Ovary (tissue), 3 donors: ENCODE results near the gene RAB11FIP2.

Experiments
- EP300 ChIP-seq: sonication (generic); formaldehyde crosslinking; IDR thresholded peaks from one replicate; pipeline ENCODE4 v1.6.1; 2017; ENCODE audit warnings: antibody characterized with exemption
- POLR2A ChIP-seq: fragments of 450-650 bp; IDR thresholded peaks from one replicate; pipeline ENCODE4 v1.6.1; 2017; ENCODE audit warnings: antibody characterized with exemption, mild to moderate bottlenecking, moderate library complexity
- TF ChIP-seq, protein P1 (sequence below), 3 donors: fragments of 450-650 bp in 2 of 3; fragments of 200-600 bp in 1 of 3; IDR thresholded peaks; one replicate each; pipeline versions ENCODE4 v1.5.1 to v1.8.0; 2016 to 2022; ENCODE audit warnings: antibody characterized with exemption in 3 of 3, mild to moderate bottlenecking in 1 of 3
- donor health status: DM: no; HTN: no; CAD: no.

DNA sequence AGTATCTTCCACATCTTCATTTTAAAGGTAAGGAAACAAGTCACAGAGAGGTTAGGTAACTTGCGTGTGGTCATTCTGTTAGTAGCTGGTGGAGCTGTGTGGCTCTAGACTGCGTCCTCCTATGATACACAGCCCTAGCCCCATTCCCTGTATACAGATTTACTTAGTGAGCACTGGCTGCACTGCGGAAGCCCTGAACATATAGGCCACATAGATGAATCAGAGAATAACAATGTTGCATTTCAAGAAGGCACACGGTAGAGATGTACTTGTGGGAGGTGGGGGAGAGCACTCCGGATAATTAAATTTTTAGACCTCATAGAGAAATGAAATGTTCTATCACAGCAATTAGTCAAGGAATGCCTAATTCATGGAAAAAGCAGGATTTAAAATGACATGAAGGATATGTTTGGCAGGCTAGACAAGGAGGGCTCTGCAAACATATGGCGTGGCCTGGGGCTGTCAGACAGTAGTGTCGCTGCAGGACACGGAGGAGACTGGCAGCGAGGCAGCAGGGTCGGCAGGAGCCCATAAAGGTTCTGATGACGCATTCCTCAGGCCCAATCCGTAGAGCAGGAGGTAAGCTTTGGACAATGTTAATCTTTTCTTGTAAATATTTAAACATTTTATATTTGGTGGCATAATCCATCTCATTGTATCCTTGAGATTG, 29.5 kb downstream of the RAB11FIP2 start:
- TF ChIP-seq POLR2A (no peak), EP300 (no peak)
- TF ChIP-seq, protein P1, sequence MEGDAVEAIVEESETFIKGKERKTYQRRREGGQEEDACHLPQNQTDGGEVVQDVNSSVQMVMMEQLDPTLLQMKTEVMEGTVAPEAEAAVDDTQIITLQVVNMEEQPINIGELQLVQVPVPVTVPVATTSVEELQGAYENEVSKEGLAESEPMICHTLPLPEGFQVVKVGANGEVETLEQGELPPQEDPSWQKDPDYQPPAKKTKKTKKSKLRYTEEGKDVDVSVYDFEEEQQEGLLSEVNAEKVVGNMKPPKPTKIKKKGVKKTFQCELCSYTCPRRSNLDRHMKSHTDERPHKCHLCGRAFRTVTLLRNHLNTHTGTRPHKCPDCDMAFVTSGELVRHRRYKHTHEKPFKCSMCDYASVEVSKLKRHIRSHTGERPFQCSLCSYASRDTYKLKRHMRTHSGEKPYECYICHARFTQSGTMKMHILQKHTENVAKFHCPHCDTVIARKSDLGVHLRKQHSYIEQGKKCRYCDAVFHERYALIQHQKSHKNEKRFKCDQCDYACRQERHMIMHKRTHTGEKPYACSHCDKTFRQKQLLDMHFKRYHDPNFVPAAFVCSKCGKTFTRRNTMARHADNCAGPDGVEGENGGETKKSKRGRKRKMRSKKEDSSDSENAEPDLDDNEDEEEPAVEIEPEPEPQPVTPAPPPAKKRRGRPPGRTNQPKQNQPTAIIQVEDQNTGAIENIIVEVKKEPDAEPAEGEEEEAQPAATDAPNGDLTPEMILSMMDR (IDR thresholded peaks at IDR 0.05) = no peak
